GM19238 (cell line): Measurements from ENCODE around the gene MICAL2.

Experiments used
- DNase-seq: peaks from one replicate; pipeline ENCODE4 v3.0.0; 2011; ENCODE audit warnings: low spot score; ENCODE audit not compliant: insufficient read length

Gene MICAL2

GRCh38 chr11:12241971-12242672 is 131.7 kb downstream of the MICAL2 start:
- DNase-seq, result no peak

DNA sequence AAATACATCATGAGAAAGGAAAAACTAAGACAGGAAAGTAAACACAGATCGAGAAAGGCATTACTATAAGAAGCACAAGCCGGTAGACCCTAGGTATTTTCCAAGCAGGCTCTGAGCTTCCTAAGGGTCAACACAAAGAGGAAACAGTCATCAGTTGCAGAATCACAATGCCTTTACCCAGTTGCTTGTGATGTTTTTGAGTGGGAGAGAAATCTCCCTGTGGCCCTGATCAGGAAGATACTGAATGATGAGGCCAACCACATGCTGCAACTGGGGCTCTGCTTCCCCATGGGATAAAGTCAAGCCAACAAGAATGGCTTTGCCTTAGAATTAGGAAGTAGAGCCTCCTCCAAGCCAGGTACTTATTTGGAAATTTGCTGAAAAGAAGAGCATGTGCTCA is 132.6 kb downstream of the MICAL2 start:
- DNase-seq, result no peak

- no peak for DNase-seq
Observed at GRCh38 chr11:12243486-12243885, 133.1 kb downstream of the MICAL2 start.

DNA sequence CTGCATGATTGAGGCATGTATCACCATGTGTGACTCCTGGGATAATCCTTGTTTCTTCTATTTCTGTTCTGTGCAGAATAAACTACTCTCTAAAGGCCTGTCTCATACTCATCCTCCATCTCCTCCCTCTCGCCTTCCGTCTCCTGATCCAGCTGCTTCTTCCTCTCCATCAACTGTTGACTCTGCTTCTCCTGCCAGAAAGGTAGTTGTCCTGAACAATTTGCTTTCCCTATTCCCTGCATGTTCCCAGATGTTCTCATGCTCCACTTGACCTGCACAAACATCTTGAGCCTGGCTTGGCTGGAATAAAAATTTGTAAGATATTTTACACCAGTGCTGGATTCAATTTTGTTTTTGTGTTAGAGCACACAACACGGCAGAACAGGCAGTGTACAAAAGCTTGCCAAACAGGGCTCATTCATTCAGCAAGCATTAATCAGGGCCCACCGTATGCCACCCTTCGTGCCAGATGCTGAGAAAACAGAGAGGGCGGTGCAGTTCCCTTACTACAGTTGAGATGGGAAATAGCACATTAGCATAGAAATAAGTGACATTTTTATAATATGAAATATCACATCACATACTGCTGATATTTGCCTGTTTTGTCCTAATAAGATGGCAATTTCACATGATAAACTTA is 133.6 kb downstream of the MICAL2 start:
- DNase-seq, result no peak

DNA sequence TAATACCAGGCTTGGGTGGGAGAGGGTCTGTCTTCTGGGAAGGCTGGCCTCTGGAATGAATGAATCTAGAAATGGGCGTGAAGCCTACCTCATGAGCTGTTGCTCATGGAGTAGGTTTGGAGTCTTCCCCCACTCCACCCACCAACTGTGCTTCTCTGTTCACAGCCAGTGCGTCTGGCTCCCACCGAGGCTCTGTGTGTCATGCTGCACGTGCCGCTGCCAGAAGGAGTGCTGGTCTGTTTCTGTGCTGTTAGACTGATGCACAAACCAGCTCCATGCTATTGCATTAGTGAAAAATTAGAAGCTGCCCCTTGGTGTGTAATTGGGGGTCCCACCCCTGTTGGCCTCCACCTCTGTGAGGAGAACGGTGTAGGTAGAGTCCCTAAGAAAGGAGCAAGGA is 134.7 kb downstream of the MICAL2 start:
- no peak for DNase-seq

GRCh38 chr11:12245549-12246016 is 135.2 kb downstream of the MICAL2 start:
- DNase-seq, result no peak

GRCh38 chr11:12246147-12246546 is 135.8 kb downstream of the MICAL2 start:
- no peak for DNase-seq

DNA sequence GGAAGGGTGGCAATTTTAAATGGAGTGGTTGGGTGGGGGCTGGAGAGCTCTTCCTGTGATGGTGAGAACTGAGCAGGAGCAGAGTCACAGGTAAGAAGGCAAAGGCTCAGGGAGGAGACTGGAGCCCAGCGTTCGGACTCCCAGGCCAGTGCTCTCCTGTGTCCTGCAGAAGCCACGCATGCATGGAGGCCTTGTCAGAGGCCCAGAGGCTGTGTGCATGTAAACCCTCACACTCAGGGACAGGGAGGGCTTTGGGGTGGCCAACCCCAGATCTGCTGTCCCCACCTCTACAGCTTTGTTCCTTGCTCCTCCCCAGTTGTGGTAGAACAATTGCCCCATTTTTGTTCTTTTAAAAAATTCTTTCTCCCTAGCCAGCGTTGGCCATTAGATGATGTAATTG is 136.6 kb downstream of the MICAL2 start:
- DNase-seq, result no peak

DNA sequence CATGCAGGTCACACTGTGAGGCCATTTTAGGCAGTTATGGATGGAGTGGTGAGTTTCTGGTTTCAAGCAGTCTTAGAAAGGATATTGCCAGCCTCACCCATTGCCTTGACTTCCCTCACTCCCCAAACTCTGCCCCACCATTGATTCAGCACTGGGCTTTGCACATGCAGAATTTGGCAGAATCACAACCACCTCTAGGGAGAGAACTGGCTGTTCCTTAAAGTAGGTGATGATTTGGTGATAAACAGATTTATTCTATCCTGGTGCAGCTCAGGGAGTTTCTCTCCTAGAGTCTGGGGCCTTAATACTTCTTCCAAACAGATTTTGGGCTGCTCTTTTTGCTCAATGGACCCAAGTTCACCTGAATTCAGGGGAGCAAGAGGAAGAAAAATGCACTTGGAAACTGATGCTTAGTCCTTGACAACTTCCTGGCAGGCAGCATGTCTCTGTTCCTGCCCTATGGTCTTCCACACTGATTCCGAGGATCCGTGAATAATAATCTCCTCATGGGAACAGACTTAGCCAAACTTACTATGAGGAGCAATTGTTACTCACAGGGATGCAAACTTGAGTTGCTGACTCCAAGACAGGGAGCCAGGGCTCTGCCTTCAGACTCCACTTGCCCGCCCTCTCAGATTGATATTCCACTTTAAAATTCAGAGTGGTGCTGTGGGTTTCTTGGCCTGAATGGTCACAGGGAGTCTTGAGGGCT is 137.3 kb downstream of the MICAL2 start:
- no peak for DNase-seq

GRCh38 chr11:12248330-12248729 is 137.9 kb downstream of the MICAL2 start:
- no peak for DNase-seq

GRCh38 chr11:12249590-12250260 is 139.3 kb downstream of the MICAL2 start:
- DNase-seq, result no peak

DNA sequence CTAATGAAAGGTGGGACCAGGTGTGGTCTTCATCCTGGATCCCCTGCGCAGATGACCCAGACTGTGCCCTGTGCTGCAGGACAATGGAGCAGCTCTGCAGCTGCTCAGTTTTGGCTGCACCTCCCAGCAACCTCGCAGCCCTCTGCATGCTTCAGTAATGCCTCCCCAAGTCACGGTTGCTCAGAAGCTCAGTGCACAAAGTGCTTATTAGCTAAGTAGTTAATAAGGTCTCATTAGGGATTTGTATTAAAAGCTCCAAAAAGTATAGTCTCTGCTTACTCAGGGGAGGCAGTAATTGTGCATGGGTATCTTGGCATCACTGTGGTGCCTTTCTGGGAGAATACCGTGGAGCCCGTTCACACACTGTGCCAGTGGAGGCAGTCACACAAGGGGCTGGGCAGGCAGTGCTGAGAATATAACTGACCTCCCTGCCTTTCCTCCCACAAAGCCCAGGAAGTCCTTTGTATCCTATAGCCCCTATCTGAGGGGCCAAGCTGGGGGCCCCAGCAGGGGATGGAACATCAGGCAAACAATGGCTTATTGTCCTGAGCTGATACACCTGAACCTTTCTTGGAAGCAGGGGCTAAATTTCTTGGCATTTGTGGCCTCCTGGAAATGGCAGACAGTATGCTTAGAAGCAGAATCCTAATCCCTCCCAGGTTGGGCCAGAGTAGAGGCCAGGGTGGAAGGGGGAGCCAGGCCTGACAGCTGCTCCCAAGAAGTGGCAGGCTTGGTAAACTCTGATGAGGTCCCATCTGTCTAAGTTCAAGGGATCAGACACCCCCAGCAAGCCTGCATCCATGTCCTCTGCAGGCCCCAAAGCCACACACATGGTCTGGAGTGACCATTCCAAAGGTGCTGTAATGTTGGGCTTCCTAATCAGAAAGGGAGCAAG is 141.5 kb downstream of the MICAL2 start:
- no peak for DNase-seq

DNA sequence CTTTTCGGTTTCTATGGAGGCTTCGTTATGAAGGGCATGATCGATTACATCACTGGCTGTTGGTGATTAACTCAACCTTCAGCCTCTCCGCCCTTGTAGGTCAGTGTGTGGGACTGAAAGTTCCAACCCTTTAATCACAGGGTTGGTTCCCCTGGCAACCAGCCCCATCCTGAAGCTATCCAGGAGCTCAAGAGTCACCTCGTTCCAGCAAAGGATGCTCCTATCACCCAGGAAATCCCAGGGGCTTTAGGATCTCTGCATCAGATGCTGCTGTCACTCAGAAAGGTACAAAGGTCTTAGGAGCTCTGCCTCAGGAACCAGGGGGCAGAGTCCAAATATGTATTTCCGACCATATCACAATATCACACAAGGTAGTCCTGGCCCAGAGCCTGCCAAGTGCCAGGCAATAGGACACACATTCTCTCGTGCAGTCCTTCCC is 143.5 kb downstream of the MICAL2 start:
- DNase-seq, result no peak

DNA sequence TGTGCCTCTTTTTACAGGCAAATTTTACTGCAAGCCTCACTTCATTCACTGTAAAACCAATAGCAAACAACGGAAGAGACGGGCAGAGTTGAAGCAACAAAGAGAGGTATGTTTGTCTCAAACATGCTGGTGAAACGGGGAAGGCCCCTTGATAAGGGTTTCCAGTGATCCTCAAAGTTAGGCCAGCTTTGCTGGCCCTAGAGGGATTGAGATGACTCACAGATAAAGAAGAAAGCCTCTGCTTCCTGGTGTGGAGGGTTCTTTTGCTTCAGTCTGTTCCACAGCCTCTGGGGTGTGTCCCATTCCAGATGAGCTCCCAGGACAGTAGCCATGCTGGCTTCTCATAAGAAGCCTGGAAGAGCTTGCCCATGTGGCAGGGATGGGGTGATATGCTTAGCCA is 148.1 kb downstream of the MICAL2 start:
- no peak for DNase-seq

GRCh38 chr11:12259956-12260355 is 149.6 kb downstream of the MICAL2 start:
- no peak for DNase-seq

GRCh38 chr11:12260731-12261521 is 150.5 kb downstream of the MICAL2 start:
- DNase-seq, result no peak

- DNase-seq, result no peak
Observed at GRCh38 chr11:12261551-12261950, 151.2 kb downstream of the MICAL2 start.

DNA sequence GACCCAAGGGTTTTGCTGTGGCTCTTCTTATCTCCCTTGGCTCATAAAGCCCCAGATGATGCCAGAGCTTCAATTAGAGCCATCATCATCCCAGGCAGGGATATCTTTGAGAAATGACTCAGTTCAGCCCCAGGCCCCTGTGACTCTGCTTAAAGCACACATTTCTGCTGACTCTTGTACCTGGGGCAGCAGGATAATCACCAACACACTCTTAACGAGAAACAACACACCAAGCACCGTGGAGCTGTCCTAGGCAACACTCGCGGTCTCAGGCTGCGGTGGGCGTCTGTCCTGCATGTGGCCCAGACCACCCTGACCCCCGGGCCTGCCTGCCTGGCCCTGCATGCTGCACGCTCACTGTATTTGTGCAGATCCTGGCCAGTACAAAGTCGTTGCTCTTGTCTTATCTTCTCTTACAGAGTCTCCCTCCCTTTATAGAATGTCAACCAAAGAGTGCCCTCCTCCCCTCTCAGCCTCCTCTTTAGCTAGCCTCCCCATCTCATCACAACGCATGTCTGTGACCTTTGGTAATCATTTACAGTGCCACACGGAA is 152.8 kb downstream of the MICAL2 start:
- no peak for DNase-seq

DNA sequence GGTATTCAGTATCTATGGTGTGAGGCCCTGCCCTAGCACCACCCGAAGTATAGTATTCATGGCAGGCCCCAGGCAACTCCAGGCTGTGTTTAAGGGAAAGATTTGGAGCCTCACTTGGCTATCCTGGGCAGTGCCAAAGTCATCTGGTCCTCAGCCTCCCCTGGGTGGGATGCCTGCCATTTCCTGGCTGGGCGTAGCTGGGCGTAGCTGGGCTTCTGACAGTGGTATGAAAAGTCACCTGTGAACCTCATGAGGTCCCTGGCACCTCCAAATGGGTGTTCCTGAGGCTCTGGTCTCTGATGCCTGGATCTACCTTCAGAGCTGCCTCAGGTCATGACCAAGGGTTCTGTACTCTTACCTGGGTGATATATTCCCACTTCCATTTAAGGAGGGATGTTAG is 154.0 kb downstream of the MICAL2 start:
- no peak for DNase-seq

DNA sequence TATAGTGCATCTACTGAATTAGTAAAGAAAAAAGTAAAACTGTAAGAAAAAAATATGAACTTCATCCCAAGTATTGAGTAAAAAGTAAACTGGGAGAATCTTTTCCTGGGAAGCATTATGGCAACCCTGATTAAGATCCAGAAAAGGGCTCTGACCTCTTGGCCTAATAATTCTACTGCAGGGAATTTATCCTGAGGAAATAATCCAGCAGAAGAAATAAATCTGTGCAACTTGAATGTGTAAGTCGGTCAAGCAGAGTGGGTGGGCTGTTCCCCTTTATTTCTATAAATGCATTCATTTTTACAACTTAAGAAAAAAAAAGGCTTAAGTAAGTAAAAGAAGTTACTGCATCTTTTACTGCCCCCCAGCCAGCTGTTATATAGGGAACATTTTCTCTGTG is 155.7 kb downstream of the MICAL2 start:
- no peak for DNase-seq
